Measurements from ENCODE around the gene NME5. TPM values are rescaled to one million over a fixed set of nuclear protein-coding genes. Genes with fewer than 3 reads are reported as not detected.
"Not testable (repeated sequence)": the region's sequence is repeated elsewhere in the genome, so short reads cannot be mapped to it uniquely, and the experiment has no call there.

NME5 gene
- total and polyA plus RNA-seq, 2 of the 13 experiments (the other 11 are each of a cell fraction or from before 2014, with no cell fraction given): 0.18 TPM; not detected in 1

DNA sequence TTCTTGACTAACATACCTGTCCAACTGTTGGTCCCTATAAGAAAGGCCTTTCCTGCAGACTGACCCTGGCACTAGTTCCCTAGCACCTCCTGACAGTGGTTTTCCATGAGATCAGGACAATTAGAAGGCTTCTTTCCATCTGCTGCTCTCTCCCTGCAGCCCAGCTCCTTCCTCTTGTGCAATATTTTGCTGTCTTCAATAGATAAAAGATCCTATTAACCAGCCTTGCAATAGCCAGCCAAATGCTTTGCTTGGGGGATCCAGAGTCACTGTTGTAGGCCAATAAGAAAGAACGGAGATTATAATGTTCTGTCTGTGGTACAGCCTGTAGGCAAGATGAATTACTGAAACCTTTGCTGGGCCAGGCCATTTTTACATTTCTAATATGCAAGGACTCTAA is 18.4 kb upstream of the NME5 start:
- Histone ChIP-seq H3K9ac (ENCODE audit: insufficient read depth, low read depth, low read length) (no peak overlapping the region), H3K36me3 (replicated peaks in 1 of 2; ENCODE audit: control insufficient read depth in 1 of 2, insufficient read depth in 2 of 2, low read length in 2 of 2) (peaks cover 25 to 56% of the 10 kb centered on the region in 2 experiments), H3K79me2 (ENCODE audit: insufficient read depth, low read length) (no peaks in the 10 kb centered on the region), H4K20me1 (ENCODE audit: insufficient read depth, low read length) (no peaks in the 10 kb centered on the region; the same call in 1 of the 2 replicates), H3K27me3 (ENCODE audit: control insufficient read depth in 1 of 2, insufficient read depth in 2 of 2, low read length in 2 of 2) (no peaks in the 10 kb centered on the region; a peak in 1 of 5 replicates), H3K9me3 (ENCODE audit: low read length) (no peaks in the 10 kb centered on the region), H3K4me3 (replicated peaks in 1 of 3; ENCODE audit: insufficient read depth in 1 of 3, low read depth in 2 of 3, low read length in 3 of 3) (no peak overlapping the region), H3K4me2 (ENCODE audit: low read depth, low read length) (no peak overlapping the region), H2AFZ (ENCODE audit: low read length) (no peak overlapping the region), H3K27ac (ENCODE audit: extremely low read length, insufficient read depth, low read length) (no peak overlapping the region), H3K4me1 (ENCODE audit: insufficient read depth, low read length) (no peaks in the 10 kb centered on the region)
- in situ Hi-C loops (cut with HindIII; ENCODE audit: extremely low pct_ligation_motif_present, low pct_unique_long_range_greater_than_20kb): no loop called here
- ATAC-seq (no peak), FAIRE-seq (no peak), DNase-seq (ENCODE audit: low spot score) (no peak)
- 82% methylated on average over 1 of the region's 1 CpG for WGBS (ENCODE audit: low lambda C conversion rate)
- intact Hi-C loops (cut with micrococcal nuclease; ENCODE audit: unreplicated experiment): no loop called here
- ChIA-PET CTCF (ENCODE audit: low intra/inter-chr PET ratio, low total read pairs) (no interaction called here), POLR2A (no interaction called here)
- TF ChIP-seq PAWR (CRISPR knock-in tag; IDR thresholded peaks at IDR 0.05; ENCODE audit: borderline replicate concordance) (no peak), SIX1 (CRISPR knock-in tag; IDR thresholded peaks at IDR 0.05; ENCODE audit: borderline replicate concordance) (no peak), TBX3 (IDR thresholded peaks at IDR 0.05; ENCODE audit: borderline replicate concordance) (no peak), ZNF274 (CRISPR knock-in tag; IDR thresholded peaks at IDR 0.05) (no peak), JUND (CRISPR knock-in tag; IDR thresholded peaks at IDR 0.05) (no peak), ZNF543 (CRISPR knock-in tag; IDR thresholded peaks at IDR 0.05) (no peak), MBNL3 (CRISPR knock-in tag; conservative IDR thresholded peaks at IDR 0.05) (no peak), ZNF547 (CRISPR knock-in tag; IDR thresholded peaks at IDR 0.05) (no peak), SNRNP70 (IDR thresholded peaks at IDR 0.05; ENCODE audit: low read depth, low read length) (no peak)
- TF ChIP-seq, protein P1, sequence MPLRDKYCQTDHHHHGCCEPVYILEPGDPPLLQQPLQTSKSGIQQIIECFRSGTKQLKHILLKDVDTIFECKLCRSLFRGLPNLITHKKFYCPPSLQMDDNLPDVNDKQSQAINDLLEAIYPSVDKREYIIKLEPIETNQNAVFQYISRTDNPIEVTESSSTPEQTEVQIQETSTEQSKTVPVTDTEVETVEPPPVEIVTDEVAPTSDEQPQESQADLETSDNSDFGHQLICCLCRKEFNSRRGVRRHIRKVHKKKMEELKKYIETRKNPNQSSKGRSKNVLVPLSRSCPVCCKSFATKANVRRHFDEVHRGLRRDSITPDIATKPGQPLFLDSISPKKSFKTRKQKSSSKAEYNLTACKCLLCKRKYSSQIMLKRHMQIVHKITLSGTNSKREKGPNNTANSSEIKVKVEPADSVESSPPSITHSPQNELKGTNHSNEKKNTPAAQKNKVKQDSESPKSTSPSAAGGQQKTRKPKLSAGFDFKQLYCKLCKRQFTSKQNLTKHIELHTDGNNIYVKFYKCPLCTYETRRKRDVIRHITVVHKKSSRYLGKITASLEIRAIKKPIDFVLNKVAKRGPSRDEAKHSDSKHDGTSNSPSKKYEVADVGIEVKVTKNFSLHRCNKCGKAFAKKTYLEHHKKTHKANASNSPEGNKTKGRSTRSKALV (CRISPR knock-in tag; IDR thresholded peaks at IDR 0.05): no peak
- TF ChIP-seq, protein P2, sequence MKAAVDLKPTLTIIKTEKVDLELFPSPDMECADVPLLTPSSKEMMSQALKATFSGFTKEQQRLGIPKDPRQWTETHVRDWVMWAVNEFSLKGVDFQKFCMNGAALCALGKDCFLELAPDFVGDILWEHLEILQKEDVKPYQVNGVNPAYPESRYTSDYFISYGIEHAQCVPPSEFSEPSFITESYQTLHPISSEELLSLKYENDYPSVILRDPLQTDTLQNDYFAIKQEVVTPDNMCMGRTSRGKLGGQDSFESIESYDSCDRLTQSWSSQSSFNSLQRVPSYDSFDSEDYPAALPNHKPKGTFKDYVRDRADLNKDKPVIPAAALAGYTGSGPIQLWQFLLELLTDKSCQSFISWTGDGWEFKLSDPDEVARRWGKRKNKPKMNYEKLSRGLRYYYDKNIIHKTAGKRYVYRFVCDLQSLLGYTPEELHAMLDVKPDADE (CRISPR knock-in tag; IDR thresholded peaks at IDR 0.05): no peak
- TF ChIP-seq, protein P3, sequence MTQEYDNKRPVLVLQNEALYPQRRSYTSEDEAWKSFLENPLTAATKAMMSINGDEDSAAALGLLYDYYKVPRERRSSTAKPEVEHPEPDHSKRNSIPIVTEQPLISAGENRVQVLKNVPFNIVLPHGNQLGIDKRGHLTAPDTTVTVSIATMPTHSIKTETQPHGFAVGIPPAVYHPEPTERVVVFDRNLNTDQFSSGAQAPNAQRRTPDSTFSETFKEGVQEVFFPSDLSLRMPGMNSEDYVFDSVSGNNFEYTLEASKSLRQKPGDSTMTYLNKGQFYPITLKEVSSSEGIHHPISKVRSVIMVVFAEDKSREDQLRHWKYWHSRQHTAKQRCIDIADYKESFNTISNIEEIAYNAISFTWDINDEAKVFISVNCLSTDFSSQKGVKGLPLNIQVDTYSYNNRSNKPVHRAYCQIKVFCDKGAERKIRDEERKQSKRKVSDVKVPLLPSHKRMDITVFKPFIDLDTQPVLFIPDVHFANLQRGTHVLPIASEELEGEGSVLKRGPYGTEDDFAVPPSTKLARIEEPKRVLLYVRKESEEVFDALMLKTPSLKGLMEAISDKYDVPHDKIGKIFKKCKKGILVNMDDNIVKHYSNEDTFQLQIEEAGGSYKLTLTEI (CRISPR knock-in tag; conservative IDR thresholded peaks at IDR 0.05): no peak
- TF ChIP-seq, protein P4, sequence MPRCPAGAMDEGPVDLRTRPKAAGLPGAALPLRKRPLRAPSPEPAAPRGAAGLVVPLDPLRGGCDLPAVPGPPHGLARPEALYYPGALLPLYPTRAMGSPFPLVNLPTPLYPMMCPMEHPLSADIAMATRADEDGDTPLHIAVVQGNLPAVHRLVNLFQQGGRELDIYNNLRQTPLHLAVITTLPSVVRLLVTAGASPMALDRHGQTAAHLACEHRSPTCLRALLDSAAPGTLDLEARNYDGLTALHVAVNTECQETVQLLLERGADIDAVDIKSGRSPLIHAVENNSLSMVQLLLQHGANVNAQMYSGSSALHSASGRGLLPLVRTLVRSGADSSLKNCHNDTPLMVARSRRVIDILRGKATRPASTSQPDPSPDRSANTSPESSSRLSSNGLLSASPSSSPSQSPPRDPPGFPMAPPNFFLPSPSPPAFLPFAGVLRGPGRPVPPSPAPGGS (CRISPR knock-in tag; IDR thresholded peaks at IDR 0.05): no peak
- BruUV-seq (replicated peaks): no TSS peak

DNA sequence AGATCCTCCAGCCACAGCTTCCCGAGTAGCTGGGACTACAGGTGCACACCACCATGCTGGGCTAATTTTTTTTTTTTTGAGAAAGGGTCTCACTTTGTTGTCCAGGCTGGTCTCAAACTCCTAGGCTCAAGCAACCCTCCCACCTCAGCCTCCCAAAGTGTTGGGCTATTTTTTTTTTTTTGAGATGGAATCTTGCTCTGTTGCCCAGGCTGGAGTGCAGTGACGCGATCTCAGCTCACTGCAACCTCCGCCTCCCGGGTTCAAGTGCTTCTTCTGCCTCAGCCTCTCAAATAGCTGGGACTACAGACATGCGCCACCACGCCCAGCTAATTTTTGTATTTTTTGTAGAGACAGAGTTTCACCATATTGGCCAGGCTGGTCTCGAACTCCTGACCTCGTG is 16.7 kb upstream of the NME5 start:
- H3K4me3 ChIP-seq (replicated peaks in 1 of 3; ENCODE audit: insufficient read depth in 1 of 3, low read depth in 2 of 3, low read length in 3 of 3); DNase-seq (ENCODE audit: low spot score); H3K4me2 ChIP-seq (ENCODE audit: low read depth, low read length); H3K4me1 ChIP-seq (ENCODE audit: insufficient read depth, low read length); H4K20me1 ChIP-seq (ENCODE audit: insufficient read depth, low read length); POLR2A ChIA-PET; H3K79me2 ChIP-seq (ENCODE audit: insufficient read depth, low read length); H3K9me3 ChIP-seq (ENCODE audit: low read length); H2AFZ ChIP-seq (ENCODE audit: low read length); H3K9ac ChIP-seq (ENCODE audit: insufficient read depth, low read depth, low read length); FAIRE-seq; in situ Hi-C loops (cut with HindIII; ENCODE audit: extremely low pct_ligation_motif_present, low pct_unique_long_range_greater_than_20kb); CTCF ChIA-PET (ENCODE audit: low intra/inter-chr PET ratio, low total read pairs); intact Hi-C loops (cut with micrococcal nuclease; ENCODE audit: unreplicated experiment); H3K27me3 ChIP-seq (ENCODE audit: control insufficient read depth in 1 of 2, insufficient read depth in 2 of 2, low read length in 2 of 2); BruUV-seq (replicated peaks); H3K27ac ChIP-seq (ENCODE audit: extremely low read length, insufficient read depth, low read length); ATAC-seq: not testable (repeated sequence)
- peaks cover 17 to 42% of the 10 kb centered on the region in 2 experiments for H3K36me3 ChIP-seq (replicated peaks in 1 of 2; ENCODE audit: control insufficient read depth in 1 of 2, insufficient read depth in 2 of 2, low read length in 2 of 2)
- WGBS (ENCODE audit: low lambda C conversion rate): 96% methylated on average over 9 of the region's 9 CpGs
